PFSK-1 (cell line): ENCODE results near the gene ALDH4A1.

Source experiments
- POLR2AphosphoS5 ChIP-seq: IDR thresholded peaks from 2 replicates; pipeline ENCODE4 v1.6.1; 2012; ENCODE audit warnings: low read depth, mild to moderate bottlenecking, control low read depth, low read length, moderate library complexity
- TAF1 ChIP-seq: IDR thresholded peaks from 2 replicates; pipeline ENCODE4 v1.6.1; 2012; ENCODE audit warnings: low read length, control low read depth, borderline replicate concordance; ENCODE audit not compliant: insufficient read depth
- TF ChIP-seq, protein P1 (sequence below), 2 experiments: IDR thresholded peaks; 2 replicates each; pipeline versions ENCODE4 v1.6.1 to v1.8.0; 2011 to 2012; ENCODE audit warnings: low read depth in 2 of 2, low read length in 2 of 2, control low read depth in 1 of 2, inconsistent platforms in 1 of 2, mild to moderate bottlenecking in 1 of 2, moderate library complexity in 1 of 2; ENCODE audit not compliant: insufficient read depth in 1 of 2

DNA sequence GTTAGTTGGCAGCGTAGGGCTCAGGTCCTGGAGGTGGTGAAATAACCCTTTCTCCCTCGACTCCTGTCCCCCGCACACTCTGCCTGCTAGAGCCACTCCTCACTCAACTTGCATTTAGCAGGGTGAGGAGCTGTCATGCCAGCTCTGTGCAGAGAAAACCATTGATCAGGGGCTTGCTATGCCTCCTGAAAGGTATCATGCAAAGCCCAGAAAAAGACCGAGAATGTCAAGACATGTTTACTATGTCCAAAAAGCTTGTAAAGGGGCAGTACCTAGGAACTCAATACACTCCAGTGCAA, 18.0 kb downstream of the ALDH4A1 start:
- TF ChIP-seq POLR2AphosphoS5 (no peak), TAF1 (no peak)
- TF ChIP-seq, protein P1, sequence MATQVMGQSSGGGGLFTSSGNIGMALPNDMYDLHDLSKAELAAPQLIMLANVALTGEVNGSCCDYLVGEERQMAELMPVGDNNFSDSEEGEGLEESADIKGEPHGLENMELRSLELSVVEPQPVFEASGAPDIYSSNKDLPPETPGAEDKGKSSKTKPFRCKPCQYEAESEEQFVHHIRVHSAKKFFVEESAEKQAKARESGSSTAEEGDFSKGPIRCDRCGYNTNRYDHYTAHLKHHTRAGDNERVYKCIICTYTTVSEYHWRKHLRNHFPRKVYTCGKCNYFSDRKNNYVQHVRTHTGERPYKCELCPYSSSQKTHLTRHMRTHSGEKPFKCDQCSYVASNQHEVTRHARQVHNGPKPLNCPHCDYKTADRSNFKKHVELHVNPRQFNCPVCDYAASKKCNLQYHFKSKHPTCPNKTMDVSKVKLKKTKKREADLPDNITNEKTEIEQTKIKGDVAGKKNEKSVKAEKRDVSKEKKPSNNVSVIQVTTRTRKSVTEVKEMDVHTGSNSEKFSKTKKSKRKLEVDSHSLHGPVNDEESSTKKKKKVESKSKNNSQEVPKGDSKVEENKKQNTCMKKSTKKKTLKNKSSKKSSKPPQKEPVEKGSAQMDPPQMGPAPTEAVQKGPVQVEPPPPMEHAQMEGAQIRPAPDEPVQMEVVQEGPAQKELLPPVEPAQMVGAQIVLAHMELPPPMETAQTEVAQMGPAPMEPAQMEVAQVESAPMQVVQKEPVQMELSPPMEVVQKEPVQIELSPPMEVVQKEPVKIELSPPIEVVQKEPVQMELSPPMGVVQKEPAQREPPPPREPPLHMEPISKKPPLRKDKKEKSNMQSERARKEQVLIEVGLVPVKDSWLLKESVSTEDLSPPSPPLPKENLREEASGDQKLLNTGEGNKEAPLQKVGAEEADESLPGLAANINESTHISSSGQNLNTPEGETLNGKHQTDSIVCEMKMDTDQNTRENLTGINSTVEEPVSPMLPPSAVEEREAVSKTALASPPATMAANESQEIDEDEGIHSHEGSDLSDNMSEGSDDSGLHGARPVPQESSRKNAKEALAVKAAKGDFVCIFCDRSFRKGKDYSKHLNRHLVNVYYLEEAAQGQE (IDR thresholded peaks at IDR 0.05; ENCODE audit: insufficient read depth in 1 of 2, low read depth in 2 of 2, low read length in 2 of 2), result no peak
